OCI-LY1 (cell line): ENCODE results near the gene IGFBP4.

Experiments
- H2AFZ ChIP-seq: fragments of 200-600 bp; sonication (generic), shearing (Covaris generic); 2 replicates; pipeline ENCODE4 v1.6.0; 2014; ENCODE audit warnings: antibody characterized with exemption, mild to moderate bottlenecking, low read length
- H3F3A ChIP-seq: fragments of 200-600 bp; sonication (generic), shearing (Covaris generic); 2 replicates; pipeline ENCODE4 v1.6.0; 2014; ENCODE audit warnings: mild to moderate bottlenecking, antibody characterized with exemption, low read length, moderate library complexity; ENCODE audit not compliant: insufficient read depth
- H3K27ac ChIP-seq: fragments of 200-600 bp; sonication (generic); 2 replicates; pipeline ENCODE4 v1.5.1; 2014; ENCODE audit warnings: low read length, mixed run types, mild to moderate bottlenecking, low read depth; ENCODE audit not compliant: poor library complexity, severe bottlenecking
- H3K27me3 ChIP-seq: fragments of 200-600 bp; sonication (generic); 2 replicates; pipeline ENCODE4 v1.6.0; 2014; ENCODE audit warnings: antibody characterized with exemption, mild to moderate bottlenecking, low read length, moderate library complexity; ENCODE audit not compliant: insufficient read depth
- H3K36me3 ChIP-seq: fragments of 200-600 bp; sonication (generic); 2 replicates; pipeline ENCODE4 v1.6.1; 2014; ENCODE audit warnings: mild to moderate bottlenecking, antibody characterized with exemption, low read length, moderate library complexity, mixed read lengths; ENCODE audit not compliant: insufficient read depth
- H3K4me1 ChIP-seq: fragments of 200-600 bp; sonication (generic); 2 replicates; pipeline ENCODE4 v1.5.1; 2014; ENCODE audit warnings: mild to moderate bottlenecking, low read length, moderate library complexity; ENCODE audit not compliant: insufficient read depth, severe bottlenecking
- H3K4me2 ChIP-seq: fragments of 200-600 bp; sonication (generic), shearing (Covaris generic); 2 replicates; pipeline ENCODE4 v1.6.1; 2014; ENCODE audit warnings: low read length
- H3K4me3 ChIP-seq: fragments of 200-600 bp; sonication (generic); 2 replicates; pipeline ENCODE4 v1.5.1; 2014; ENCODE audit warnings: low read length, low read depth, mild to moderate bottlenecking, mixed read lengths; ENCODE audit not compliant: poor library complexity, severe bottlenecking
- H3K79me2 ChIP-seq: fragments of 200-600 bp; shearing (Covaris generic); 2 replicates; pipeline ENCODE4 v1.6.1; 2016; ENCODE audit warnings: mixed run types, low read length, mixed read lengths; ENCODE audit not compliant: insufficient read depth
- H3K9ac ChIP-seq: fragments of 200-600 bp; sonication (generic), shearing (Covaris generic); 2 replicates; pipeline ENCODE4 v1.6.1; 2014; ENCODE audit warnings: mild to moderate bottlenecking, low read length, mixed read lengths
- H3K9me2 ChIP-seq: fragments of 200-600 bp; sonication (generic), shearing (Covaris generic); 2 replicates; pipeline ENCODE4 v1.6.1; 2014; ENCODE audit warnings: low read depth, mild to moderate bottlenecking, low read length, mixed read lengths
- H3K9me3 ChIP-seq: fragments of 200-600 bp; shearing (Covaris generic); 2 replicates; pipeline ENCODE4 v1.6.1; 2014; ENCODE audit warnings: low read length, mixed read lengths
- H4K20me1 ChIP-seq: fragments of 200-600 bp; sonication (generic), shearing (Covaris generic); 2 replicates; pipeline ENCODE4 v1.6.0; 2016; ENCODE audit warnings: mild to moderate bottlenecking, low read length; ENCODE audit not compliant: insufficient read depth
- EZH2 ChIP-seq: fragments of 200-600 bp; sonication (generic), shearing (Covaris generic); IDR thresholded peaks from 2 replicates; pipeline ENCODE4 v1.8.0; 2017; ENCODE audit warnings: borderline replicate concordance, mixed run types, mild to moderate bottlenecking, antibody characterized with exemption, low read length, moderate library complexity, mixed read lengths
- TF ChIP-seq, protein P1 (sequence below): fragments of 200-600 bp; sonication (generic), shearing (Covaris generic); IDR thresholded peaks from 2 replicates; pipeline ENCODE4 v1.5.1; 2017; ENCODE audit warnings: mild to moderate bottlenecking, antibody characterized with exemption, low read length, moderate library complexity, mixed read lengths

IGFBP4 gene

DNA sequence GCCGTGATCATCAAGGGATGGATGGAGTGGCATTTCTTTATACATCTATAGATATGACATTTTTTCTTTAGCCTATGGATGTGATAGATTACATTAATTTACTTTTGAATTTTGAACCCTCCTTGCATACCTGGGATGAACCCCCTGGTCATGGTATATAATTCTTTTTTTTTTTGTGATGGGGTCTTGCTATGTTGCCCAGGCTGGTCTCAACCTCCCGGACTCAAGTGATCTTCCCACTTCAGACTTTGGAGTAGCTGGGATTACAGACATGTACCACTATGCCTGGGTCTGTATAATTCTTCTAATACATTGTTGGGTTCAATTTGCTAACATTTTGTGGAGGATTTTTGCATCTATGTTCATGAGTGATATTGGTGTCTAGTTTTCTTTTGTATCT is 59.9 kb downstream of the IGFBP4 start:
- H3K9ac ChIP-seq, result no peak overlapping the region
- no peaks in the 10 kb centered on the region for H3F3A ChIP-seq
- no peak overlapping the region for H3K4me3 ChIP-seq
- no peak overlapping the region for H3K4me2 ChIP-seq
- peaks cover 9% of the 10 kb centered on the region; the same call in 1 of the 2 replicates for H3K27me3 ChIP-seq
- H3K4me1 ChIP-seq, result no peaks in the 10 kb centered on the region
- H2AFZ ChIP-seq, result no peak overlapping the region
- H3K79me2 ChIP-seq, result no peaks in the 10 kb centered on the region
- no peak for TF ChIP-seq EZH2
- TF ChIP-seq, protein P1, sequence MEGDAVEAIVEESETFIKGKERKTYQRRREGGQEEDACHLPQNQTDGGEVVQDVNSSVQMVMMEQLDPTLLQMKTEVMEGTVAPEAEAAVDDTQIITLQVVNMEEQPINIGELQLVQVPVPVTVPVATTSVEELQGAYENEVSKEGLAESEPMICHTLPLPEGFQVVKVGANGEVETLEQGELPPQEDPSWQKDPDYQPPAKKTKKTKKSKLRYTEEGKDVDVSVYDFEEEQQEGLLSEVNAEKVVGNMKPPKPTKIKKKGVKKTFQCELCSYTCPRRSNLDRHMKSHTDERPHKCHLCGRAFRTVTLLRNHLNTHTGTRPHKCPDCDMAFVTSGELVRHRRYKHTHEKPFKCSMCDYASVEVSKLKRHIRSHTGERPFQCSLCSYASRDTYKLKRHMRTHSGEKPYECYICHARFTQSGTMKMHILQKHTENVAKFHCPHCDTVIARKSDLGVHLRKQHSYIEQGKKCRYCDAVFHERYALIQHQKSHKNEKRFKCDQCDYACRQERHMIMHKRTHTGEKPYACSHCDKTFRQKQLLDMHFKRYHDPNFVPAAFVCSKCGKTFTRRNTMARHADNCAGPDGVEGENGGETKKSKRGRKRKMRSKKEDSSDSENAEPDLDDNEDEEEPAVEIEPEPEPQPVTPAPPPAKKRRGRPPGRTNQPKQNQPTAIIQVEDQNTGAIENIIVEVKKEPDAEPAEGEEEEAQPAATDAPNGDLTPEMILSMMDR, result no peak
- H3K27ac ChIP-seq, result no peak overlapping the region
- H3K9me2 ChIP-seq, result no peaks in the 10 kb centered on the region
- H3K36me3 ChIP-seq, result no peaks in the 10 kb centered on the region
- no peaks in the 10 kb centered on the region for H3K9me3 ChIP-seq
- no peaks in the 10 kb centered on the region for H4K20me1 ChIP-seq

DNA sequence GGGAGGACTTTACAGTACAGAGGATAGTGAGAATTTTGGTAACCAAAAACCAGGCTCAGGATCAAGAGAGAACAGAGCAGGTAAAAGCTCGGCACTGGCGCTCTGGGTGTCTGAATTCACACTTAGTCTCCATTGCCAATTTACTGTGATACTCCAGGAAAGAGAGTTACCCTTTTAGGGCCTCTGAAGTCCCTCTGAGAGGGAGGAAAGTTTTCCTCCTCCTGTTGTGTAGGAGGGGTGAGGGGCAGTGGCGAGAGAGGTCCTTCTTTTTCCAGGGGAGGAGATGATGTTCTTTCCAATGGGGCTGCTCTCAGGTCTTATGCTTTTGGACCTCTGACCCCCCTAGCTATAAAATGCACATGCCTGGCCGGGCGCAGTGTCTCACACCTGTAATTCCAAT is 63.5 kb downstream of the IGFBP4 start:
- Histone ChIP-seq H3K79me2 (no peaks in the 10 kb centered on the region), H3K4me1 (no peaks in the 10 kb centered on the region), H3K27me3 (0 out of 2 replicates have a peak, but pooled peaks cover 3% of the 10 kb centered on the region), H3F3A (no peaks in the 10 kb centered on the region), H3K4me3 (no peak overlapping the region), H3K36me3 (no peaks in the 10 kb centered on the region), H2AFZ (no peak overlapping the region), H3K4me2 (no peak overlapping the region), H3K9me3 (no peaks in the 10 kb centered on the region), H3K27ac (no peak overlapping the region), H3K9me2 (no peaks in the 10 kb centered on the region), H4K20me1 (no peaks in the 10 kb centered on the region), H3K9ac (no peak overlapping the region)
- TF ChIP-seq, protein P1, result no peak
- no peak for TF ChIP-seq EZH2
